ENCODE measurements around the gene SIK3.

GRCh38 chr11:117000014-117000737 is 98.1 kb downstream of the SIK3 start:
- TF ChIP-seq TAF1 (IDR thresholded peaks at IDR 0.05; ENCODE audit: borderline replicate concordance, insufficient read depth, low read length): no peak
- no peak for TF ChIP-seq SIN3A (IDR thresholded peaks at IDR 0.05; ENCODE audit: borderline replicate concordance, insufficient read depth, low read length)
- TF ChIP-seq FOXP2 (optimal IDR thresholded peaks at IDR 0.05; ENCODE audit: borderline replicate concordance, extremely low read depth, extremely low read length, insufficient read depth): no peak
- no peak for TF ChIP-seq REST (IDR thresholded peaks at IDR 0.05; ENCODE audit: insufficient read depth in 1 of 2, low read depth in 2 of 2, low read length in 2 of 2)
